LNCaP clone FGC (cell line): ENCODE data around the gene LYPD3.
"Not testable (repeated sequence)": the region's sequence is repeated elsewhere in the genome, so short reads cannot be mapped to it uniquely, and the experiment has no call there.

Source experiments
- DNase-seq: peaks from one replicate; pipeline ENCODE4 v3.0.0-alpha.2; 2011; ENCODE audit warnings: low read depth
- H3K4me3 ChIP-seq: 2 replicates; pipeline ENCODE4 v1.5.1; 2011; ENCODE audit warnings: mild to moderate bottlenecking, low read depth, low read length, control low read depth
- CTCF ChIP-seq: IDR thresholded peaks from 2 replicates; pipeline ENCODE4 v1.5.1; 2012; ENCODE audit warnings: mild to moderate bottlenecking; ENCODE audit not compliant: control insufficient read depth, insufficient read depth; ENCODE audit errors: extremely low read depth

The LYPD3 gene

GRCh38 chr19:43465468-43466120 is at the start of gene LYPD3:
LYPD3 (minus strand) TSS chr19:43465608; CDS start chr19:43465571, 37 bp downstream.
- DNase-seq = no peak
- TF ChIP-seq CTCF = no peak
- no peak within 1 kb of the TSS; the same call in 1 of the 2 replicates for H3K4me3 ChIP-seq

GRCh38 chr19:43512399-43512798 is 47.0 kb upstream of the LYPD3 start:
- DNase-seq, H3K4me3 ChIP-seq: not testable (repeated sequence)

GRCh38 chr19:43511324-43511723 is 45.9 kb upstream of the LYPD3 start:
- no peak for DNase-seq
- TF ChIP-seq CTCF = no peak

GRCh38 chr19:43510713-43511112 is 45.3 kb upstream of the LYPD3 start:
- no peak for TF ChIP-seq CTCF

More at GRCh38 chr19:43511324-43511723, 45.9 kb upstream of the LYPD3 start:
- H3K4me3 ChIP-seq = no peak overlapping the region

GRCh38 chr19:43507880-43508279 is 42.5 kb upstream of the LYPD3 start:
- no peak for DNase-seq
- H3K4me3 ChIP-seq = no peak overlapping the region
- TF ChIP-seq CTCF = no peak

More at GRCh38 chr19:43510713-43511112, 45.3 kb upstream of the LYPD3 start:
- DNase-seq = no peak
- no peak overlapping the region for H3K4me3 ChIP-seq

GRCh38 chr19:43506629-43507028 is 41.2 kb upstream of the LYPD3 start:
- TF ChIP-seq CTCF = no peak
- DNase-seq = no peak
- H3K4me3 ChIP-seq = no peak overlapping the region

- DNase-seq = no peak
- H3K4me3 ChIP-seq = no peak overlapping the region
- no peak for TF ChIP-seq CTCF
Observed at GRCh38 chr19:43505941-43506340, 40.5 kb upstream of the LYPD3 start.

GRCh38 chr19:43505186-43505456 is 39.7 kb upstream of the LYPD3 start:
- no peak for DNase-seq
- no peak for TF ChIP-seq CTCF
- no peak overlapping the region for H3K4me3 ChIP-seq
